Muscle layer of duodenum (tissue), 2 donors: Measurements from ENCODE around the gene KPNA1.
"Not testable (repeated sequence)": the region's sequence is repeated elsewhere in the genome, so short reads cannot be mapped to it uniquely, and the experiment has no call there.

ENCODE experiments used
- H3K27ac ChIP-seq: one replicate; pipeline ENCODE4 v1.7.0; 2013; ENCODE audit warnings: mild to moderate bottlenecking, low read length
- H3K27me3 ChIP-seq: one replicate; pipeline ENCODE4 v1.7.0; 2013; ENCODE audit warnings: low read depth, mild to moderate bottlenecking, control low read depth, low read length
- H3K36me3 ChIP-seq, 2 donors: one replicate each; pipeline ENCODE4 v1.7.0; 2013; ENCODE audit warnings: low read length in 2 of 2, control low read depth in 1 of 2, mild to moderate bottlenecking in 1 of 2; ENCODE audit not compliant: insufficient read depth in 2 of 2, control insufficient read depth in 1 of 2
- H3K4me1 ChIP-seq, 2 donors: one replicate each; pipeline ENCODE4 v1.7.0; 2013; ENCODE audit warnings: low read length in 2 of 2, mild to moderate bottlenecking in 2 of 2, control low read depth in 1 of 2, moderate library complexity in 1 of 2; ENCODE audit not compliant: insufficient read depth in 2 of 2, control insufficient read depth in 1 of 2
- H3K4me3 ChIP-seq, 2 donors: one replicate each; pipeline ENCODE4 v1.7.0; 2013; ENCODE audit warnings: low read length in 2 of 2, low read depth in 1 of 2, mild to moderate bottlenecking in 1 of 2
- H3K9me3 ChIP-seq, 2 donors: one replicate each; pipeline ENCODE4 v1.7.0; 2013; ENCODE audit warnings: low read length in 2 of 2, control low read depth in 1 of 2, mild to moderate bottlenecking in 1 of 2; ENCODE audit not compliant: control insufficient read depth in 1 of 2
- donor health status: healthy.

Gene KPNA1

GRCh38 chr3:122443762-122444490 lies 70.8 kb downstream of the KPNA1 start:
- not testable (repeated sequence) for H3K4me1 ChIP-seq, H3K9me3 ChIP-seq, H3K4me3 ChIP-seq, H3K27ac ChIP-seq, H3K27me3 ChIP-seq
- H3K36me3 ChIP-seq, result peaks cover 29 to 48% of the 10 kb centered on the region in 2 donors

GRCh38 chr3:122443090-122443489 lies 71.6 kb downstream of the KPNA1 start:
- H3K4me3 ChIP-seq, result no peak overlapping the region
- H3K4me1 ChIP-seq, result no peaks in the 10 kb centered on the region
- no peak overlapping the region for H3K27ac ChIP-seq
- no peaks in the 10 kb centered on the region for H3K9me3 ChIP-seq
- peaks cover 29 to 54% of the 10 kb centered on the region in 2 donors for H3K36me3 ChIP-seq
- H3K27me3 ChIP-seq, result no peaks in the 10 kb centered on the region

- H3K27ac ChIP-seq, result no peak overlapping the region
- peaks cover 37 to 67% of the 10 kb centered on the region in 2 donors for H3K36me3 ChIP-seq
- H3K4me3 ChIP-seq, result no peak overlapping the region
- no peaks in the 10 kb centered on the region for H3K27me3 ChIP-seq
- H3K4me1 ChIP-seq, result no peaks in the 10 kb centered on the region
- no peaks in the 10 kb centered on the region for H3K9me3 ChIP-seq
Measured at GRCh38 chr3:122435950-122436349, 78.8 kb downstream of the KPNA1 start.

GRCh38 chr3:122430371-122430770 lies 84.4 kb downstream of the KPNA1 start:
- H3K27me3 ChIP-seq, result no peaks in the 10 kb centered on the region
- no peaks in the 10 kb centered on the region for H3K4me1 ChIP-seq
- H3K4me3 ChIP-seq, result no peak overlapping the region
- H3K27ac ChIP-seq, result no peak overlapping the region
- no peaks in the 10 kb centered on the region for H3K9me3 ChIP-seq
- peaks cover 33 to 50% of the 10 kb centered on the region in 2 donors for H3K36me3 ChIP-seq

- no peaks in the 10 kb centered on the region for H3K4me1 ChIP-seq
- no peak overlapping the region for H3K4me3 ChIP-seq
- no peak overlapping the region for H3K27ac ChIP-seq
- peaks cover 29 to 58% of the 10 kb centered on the region in 2 donors for H3K36me3 ChIP-seq
- no peaks in the 10 kb centered on the region for H3K9me3 ChIP-seq
- H3K27me3 ChIP-seq, result no peaks in the 10 kb centered on the region
Measured at GRCh38 chr3:122427857-122428471, 86.8 kb downstream of the KPNA1 start.

- Histone ChIP-seq H3K4me1 (peaks cover 0 to 6% of the 10 kb centered on the region in 2 donors), H3K36me3 (peaks cover 25 to 41% of the 10 kb centered on the region in 2 donors), H3K9me3 (no peaks in the 10 kb centered on the region), H3K27ac (no peak overlapping the region), H3K27me3 (no peaks in the 10 kb centered on the region), H3K4me3 (no peak overlapping the region)
Measured at GRCh38 chr3:122421836-122422235, 92.9 kb downstream of the KPNA1 start.

- Histone ChIP-seq H3K9me3 (no peaks in the 10 kb centered on the region), H3K4me3 (no peak overlapping the region), H3K27me3 (no peaks in the 10 kb centered on the region), H3K4me1 (peaks cover 0 to 8% of the 10 kb centered on the region in 2 donors), H3K27ac (no peak overlapping the region), H3K36me3 (peaks cover 17 to 34% of the 10 kb centered on the region in 2 donors)
Measured at GRCh38 chr3:122421101-122421500, 93.6 kb downstream of the KPNA1 start.

- Histone ChIP-seq H3K4me3 (peak overlapping the region; percentile 86 to 94), H3K36me3 (peaks cover 7% of the 10 kb centered on the region in 2 donors), H3K4me1 (peaks cover 4 to 25% of the 10 kb centered on the region in 2 donors), H3K9me3 (no peaks in the 10 kb centered on the region), H3K27me3 (no peaks in the 10 kb centered on the region), H3K27ac (peak overlapping the region; percentile 90)
Measured at GRCh38 chr3:122416966-122417365, 97.8 kb downstream of the KPNA1 start.

- H3K36me3 ChIP-seq, result peaks cover 7 to 8% of the 10 kb centered on the region in 2 donors
- peak within 1 kb of the TSS; percentile 90 for H3K27ac ChIP-seq
- H3K9me3 ChIP-seq, result no peaks in the 10 kb centered on the region
- H3K4me3 ChIP-seq, result peak within 1 kb of the TSS; percentile 86 to 94
- no peaks in the 10 kb centered on the region for H3K27me3 ChIP-seq
- peaks cover 4 to 25% of the 10 kb centered on the region in 2 donors for H3K4me1 ChIP-seq
Measured at GRCh38 chr3:122415762-122416654, 98.7 kb downstream of the KPNA1 start, which contains the start of gene WDR5B. TSS of gene WDR5B (minus strand) at chr3:122416062. CDS start at chr3:122415528, 534 bp downstream.

GRCh38 chr3:122415104-122415744 lies 99.5 kb downstream of the KPNA1 start:
- H3K27ac ChIP-seq, result peak overlapping the region; percentile 90
- peak overlapping the region; percentile 86 to 94 for H3K4me3 ChIP-seq
- H3K27me3 ChIP-seq, result no peaks in the 10 kb centered on the region
- H3K4me1 ChIP-seq, result peaks cover 4 to 25% of the 10 kb centered on the region in 2 donors
- peaks cover 10 to 16% of the 10 kb centered on the region in 2 donors for H3K36me3 ChIP-seq
- no peaks in the 10 kb centered on the region for H3K9me3 ChIP-seq
